Measurements from ENCODE around the gene RCAN3.

RCAN3 gene

DNA sequence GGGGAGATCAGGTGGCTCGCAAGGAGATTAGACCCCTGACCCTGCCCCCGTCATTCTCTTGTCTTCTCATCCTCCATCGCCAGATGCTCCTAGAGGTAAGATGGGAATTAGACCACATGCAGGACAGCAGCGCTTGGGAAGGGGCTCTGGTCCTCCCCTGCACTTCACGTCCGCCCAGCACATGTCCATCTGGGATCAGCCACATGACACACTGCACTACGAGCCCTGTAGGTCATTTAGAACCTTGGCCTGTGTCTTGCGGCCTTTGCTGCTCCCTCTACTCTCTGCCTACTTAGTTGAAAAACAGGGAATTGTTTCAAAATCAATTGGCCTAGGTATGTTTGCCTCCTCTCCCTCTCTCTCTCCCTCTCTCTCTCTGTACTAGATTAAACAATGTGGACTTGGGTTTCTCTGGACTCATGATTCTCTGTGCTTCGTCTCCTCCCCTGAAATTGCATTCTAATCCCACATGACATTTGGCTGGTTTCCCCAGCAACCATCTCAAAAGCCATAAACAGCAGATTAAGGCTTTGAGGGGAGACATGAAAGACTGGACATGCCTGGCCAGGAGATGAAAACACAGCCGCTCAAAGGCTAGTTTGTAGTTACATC lies 49.4 kb downstream of the RCAN3 start:
- no peak for TF ChIP-seq YY1 (IDR thresholded peaks at IDR 0.05; ENCODE audit: insufficient read depth, insufficient read length)
- no peak for TF ChIP-seq SUZ12 (IDR thresholded peaks at IDR 0.05; ENCODE audit: extremely low read depth, insufficient read depth, insufficient read length)
- TF ChIP-seq ZNF274 (IDR thresholded peaks at IDR 0.05; ENCODE audit: low read depth, low read length): no peak
- Histone ChIP-seq H3K9me3 (ENCODE audit: insufficient read depth, low read length) (no peaks in the 10 kb centered on the region), H3K4me3 (ENCODE audit: insufficient read length, low read depth) (no peak overlapping the region), H3K36me3 (ENCODE audit: insufficient read depth, insufficient read length, low read length) (no peaks in the 10 kb centered on the region), H3K9ac (ENCODE audit: insufficient read length, low read depth) (no peak overlapping the region), H3K4me1 (ENCODE audit: insufficient read depth, insufficient read length) (peaks cover 3% of the 10 kb centered on the region), H3K27me3 (ENCODE audit: insufficient read depth, insufficient read length) (peaks cover 25% of the 10 kb centered on the region)
- no peak for DNase-seq (ENCODE audit: low read depth, low spot score)

DNA sequence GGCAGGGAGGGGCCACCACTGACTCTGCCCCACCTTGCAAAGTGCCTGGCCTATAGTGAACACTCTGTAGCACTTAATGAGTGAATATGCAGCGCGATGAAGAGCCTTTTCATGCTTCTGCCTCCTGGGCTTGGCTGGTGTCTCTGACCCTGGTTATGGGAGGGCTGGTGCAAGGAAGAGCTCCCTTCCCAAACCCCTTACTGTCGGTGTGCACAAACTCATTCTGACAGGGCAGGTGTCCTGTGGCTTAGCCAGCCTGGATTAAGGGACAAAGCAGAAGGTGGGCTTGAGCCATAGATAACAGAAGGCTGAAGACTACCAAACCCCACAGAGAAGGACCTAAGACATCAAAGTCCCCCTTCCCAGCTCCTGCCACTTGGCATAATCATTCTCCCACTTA lies 51.3 kb downstream of the RCAN3 start:
- Histone ChIP-seq H3K9ac (ENCODE audit: insufficient read length, low read depth) (no peak overlapping the region), H3K36me3 (ENCODE audit: insufficient read depth, insufficient read length, low read length) (no peaks in the 10 kb centered on the region), H3K4me3 (ENCODE audit: insufficient read length, low read depth) (no peak overlapping the region), H3K9me3 (ENCODE audit: insufficient read depth, low read length) (no peaks in the 10 kb centered on the region), H3K4me1 (ENCODE audit: insufficient read depth, insufficient read length) (peaks cover 3% of the 10 kb centered on the region), H3K27me3 (ENCODE audit: insufficient read depth, insufficient read length) (peaks cover 35% of the 10 kb centered on the region)
- TF ChIP-seq ZNF274 (IDR thresholded peaks at IDR 0.05; ENCODE audit: low read depth, low read length) (no peak), SUZ12 (IDR thresholded peaks at IDR 0.05; ENCODE audit: extremely low read depth, insufficient read depth, insufficient read length) (no peak), YY1 (IDR thresholded peaks at IDR 0.05; ENCODE audit: insufficient read depth, insufficient read length) (no peak)
- DNase-seq (ENCODE audit: low read depth, low spot score): no peak

DNA sequence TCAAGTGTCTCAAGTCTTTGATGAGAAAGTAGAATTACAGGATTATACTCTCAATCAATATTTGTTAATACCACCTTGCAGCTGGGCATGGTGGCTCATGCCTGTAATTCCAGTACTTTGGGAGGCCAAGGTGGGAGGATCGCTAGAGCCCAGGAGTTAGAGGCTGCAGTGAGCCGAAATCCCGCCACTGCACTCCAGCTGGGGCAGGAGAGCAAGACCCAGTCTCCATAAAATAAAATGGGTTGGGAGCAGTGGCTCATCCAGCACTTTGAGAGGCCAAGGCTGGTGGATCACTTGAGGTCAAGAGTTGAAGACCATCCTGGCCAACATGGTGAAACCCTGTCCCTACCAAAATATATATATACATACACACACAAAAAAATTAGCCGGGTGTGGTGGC lies 52.1 kb downstream of the RCAN3 start:
- Histone ChIP-seq H3K36me3 (ENCODE audit: insufficient read depth, insufficient read length, low read length) (no peaks in the 10 kb centered on the region), H3K27me3 (ENCODE audit: insufficient read depth, insufficient read length) (peaks cover 35% of the 10 kb centered on the region), H3K4me1 (ENCODE audit: insufficient read depth, insufficient read length) (peaks cover 6% of the 10 kb centered on the region), H3K9ac (ENCODE audit: insufficient read length, low read depth) (no peak overlapping the region), H3K4me3 (ENCODE audit: insufficient read length, low read depth) (no peak overlapping the region), H3K9me3 (ENCODE audit: insufficient read depth, low read length) (no peaks in the 10 kb centered on the region)
- TF ChIP-seq SUZ12 (IDR thresholded peaks at IDR 0.05; ENCODE audit: extremely low read depth, insufficient read depth, insufficient read length) (no peak), YY1 (IDR thresholded peaks at IDR 0.05; ENCODE audit: insufficient read depth, insufficient read length) (no peak), ZNF274 (IDR thresholded peaks at IDR 0.05; ENCODE audit: low read depth, low read length) (no peak)
- DNase-seq (ENCODE audit: low read depth, low spot score): no peak

GRCh38 chr1:24555591-24556413 lies 53.2 kb downstream of the RCAN3 start, which contains the start of gene NCMAP:
Gene NCMAP (plus strand): TSS chr1:24556087. CDS start chr1:24595431, 39,344 bp downstream.
- peak within 1 kb of the TSS; percentile 36 for H3K4me3 ChIP-seq (ENCODE audit: insufficient read length, low read depth)
- peaks cover 6% of the 10 kb centered on the region for H3K4me1 ChIP-seq (ENCODE audit: insufficient read depth, insufficient read length)
- no peaks in the 10 kb centered on the region for H3K9me3 ChIP-seq (ENCODE audit: insufficient read depth, low read length)
- H3K36me3 ChIP-seq (ENCODE audit: insufficient read depth, insufficient read length, low read length): no peaks in the 10 kb centered on the region
- peak within 1 kb of the TSS; percentile 57 for H3K9ac ChIP-seq (ENCODE audit: insufficient read length, low read depth)
- TF ChIP-seq ZNF274 (IDR thresholded peaks at IDR 0.05; ENCODE audit: low read depth, low read length) (no peak), SUZ12 (IDR thresholded peaks at IDR 0.05; ENCODE audit: extremely low read depth, insufficient read depth, insufficient read length) (no peak), YY1 (IDR thresholded peaks at IDR 0.05; ENCODE audit: insufficient read depth, insufficient read length) (no peak)
- H3K27me3 ChIP-seq (ENCODE audit: insufficient read depth, insufficient read length): peaks cover 35% of the 10 kb centered on the region
- no peak for DNase-seq (ENCODE audit: low read depth, low spot score)

DNA sequence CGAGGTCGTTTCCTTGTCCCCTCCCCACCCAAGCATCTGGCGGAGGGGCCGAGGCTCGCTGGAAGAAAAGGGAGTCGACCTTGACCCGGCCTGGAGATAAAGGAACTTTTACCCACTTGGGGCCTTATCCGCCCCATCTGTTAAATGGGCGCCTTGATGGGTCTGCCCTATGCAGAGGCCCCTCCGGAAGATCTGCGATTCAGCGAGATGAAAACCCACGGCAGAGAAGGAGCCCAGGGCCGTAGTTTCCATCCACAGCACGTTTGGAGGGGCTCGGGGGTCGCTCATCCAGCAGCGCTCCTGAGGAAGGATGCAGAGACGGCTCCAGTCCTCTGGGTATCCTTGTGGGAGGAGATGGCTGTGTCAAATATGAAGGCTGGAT lies 53.8 kb downstream of the RCAN3 start:
- H3K4me1 ChIP-seq (ENCODE audit: insufficient read depth, insufficient read length): peaks cover 6% of the 10 kb centered on the region
- DNase-seq (ENCODE audit: low read depth, low spot score): no peak
- peaks cover 35% of the 10 kb centered on the region for H3K27me3 ChIP-seq (ENCODE audit: insufficient read depth, insufficient read length)
- no peaks in the 10 kb centered on the region for H3K9me3 ChIP-seq (ENCODE audit: insufficient read depth, low read length)
- peak overlapping the region; percentile 57 for H3K9ac ChIP-seq (ENCODE audit: insufficient read length, low read depth)
- TF ChIP-seq SUZ12 (IDR thresholded peaks at IDR 0.05; ENCODE audit: extremely low read depth, insufficient read depth, insufficient read length) (no peak), ZNF274 (IDR thresholded peaks at IDR 0.05; ENCODE audit: low read depth, low read length) (no peak), YY1 (IDR thresholded peaks at IDR 0.05; ENCODE audit: insufficient read depth, insufficient read length) (no peak)
- H3K36me3 ChIP-seq (ENCODE audit: insufficient read depth, insufficient read length, low read length): no peaks in the 10 kb centered on the region
- H3K4me3 ChIP-seq (ENCODE audit: insufficient read length, low read depth): peak overlapping the region; percentile 36

DNA sequence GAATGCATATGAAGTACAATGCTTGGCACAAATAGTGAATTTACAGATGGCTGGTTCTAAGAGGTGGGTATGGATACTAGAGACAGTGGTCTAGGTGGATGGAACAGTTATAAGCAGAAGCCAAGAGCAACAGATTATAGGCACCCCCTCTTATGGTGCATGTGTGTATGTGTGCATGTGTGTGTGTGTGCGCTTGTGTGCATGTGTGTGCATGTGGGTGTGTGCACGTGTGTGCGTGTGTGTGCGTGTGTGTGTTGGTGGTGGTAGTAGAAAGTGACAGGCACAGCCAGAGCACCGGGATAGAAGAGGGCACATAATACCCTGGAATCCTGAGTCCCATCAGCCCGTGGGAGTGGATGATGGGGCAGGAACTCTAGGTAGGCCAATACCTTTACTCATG lies 54.6 kb downstream of the RCAN3 start:
- Histone ChIP-seq H3K4me1 (ENCODE audit: insufficient read depth, insufficient read length) (peaks cover 3% of the 10 kb centered on the region), H3K36me3 (ENCODE audit: insufficient read depth, insufficient read length, low read length) (no peaks in the 10 kb centered on the region), H3K27me3 (ENCODE audit: insufficient read depth, insufficient read length) (peaks cover 35% of the 10 kb centered on the region), H3K4me3 (ENCODE audit: insufficient read length, low read depth) (no peak overlapping the region), H3K9ac (ENCODE audit: insufficient read length, low read depth) (no peak overlapping the region), H3K9me3 (ENCODE audit: insufficient read depth, low read length) (no peaks in the 10 kb centered on the region)
- no peak for DNase-seq (ENCODE audit: low read depth, low spot score)
- TF ChIP-seq SUZ12 (IDR thresholded peaks at IDR 0.05; ENCODE audit: extremely low read depth, insufficient read depth, insufficient read length) (no peak), YY1 (IDR thresholded peaks at IDR 0.05; ENCODE audit: insufficient read depth, insufficient read length) (no peak), ZNF274 (IDR thresholded peaks at IDR 0.05; ENCODE audit: low read depth, low read length) (no peak)

GRCh38 chr1:24557711-24558131 lies 55.1 kb downstream of the RCAN3 start:
- no peak overlapping the region for H3K4me3 ChIP-seq (ENCODE audit: insufficient read length, low read depth)
- TF ChIP-seq SUZ12 (IDR thresholded peaks at IDR 0.05; ENCODE audit: extremely low read depth, insufficient read depth, insufficient read length) (no peak), YY1 (IDR thresholded peaks at IDR 0.05; ENCODE audit: insufficient read depth, insufficient read length) (no peak), ZNF274 (IDR thresholded peaks at IDR 0.05; ENCODE audit: low read depth, low read length) (no peak)
- H3K4me1 ChIP-seq (ENCODE audit: insufficient read depth, insufficient read length): peaks cover 3% of the 10 kb centered on the region
- H3K9ac ChIP-seq (ENCODE audit: insufficient read length, low read depth): no peak overlapping the region
- no peaks in the 10 kb centered on the region for H3K36me3 ChIP-seq (ENCODE audit: insufficient read depth, insufficient read length, low read length)
- peaks cover 35% of the 10 kb centered on the region for H3K27me3 ChIP-seq (ENCODE audit: insufficient read depth, insufficient read length)
- H3K9me3 ChIP-seq (ENCODE audit: insufficient read depth, low read length): no peaks in the 10 kb centered on the region
- DNase-seq (ENCODE audit: low read depth, low spot score): no peak

Data from NT2/D1 (cell line).